HG03565 (cell line): ENCODE measurements around the gene NCK1.

Experiments used
- ATAC-seq: cut with Tn5 transposase; IDR thresholded peaks from one replicate; pipeline ENCODE4 v1.9.1; 2021; ENCODE audit warnings: mild to moderate bottlenecking, moderate library complexity; ENCODE audit not compliant: unreplicated experiment

NCK1 gene

GRCh38 chr3:136906725-136907124 lies 44.7 kb downstream of the NCK1 start:
- ATAC-seq: no peak

- ATAC-seq: no peak
These were observed 46.3 kb downstream of the NCK1 start for GRCh38 chr3:136908297-136908696.

GRCh38 chr3:136909187-136909586 lies 47.2 kb downstream of the NCK1 start:
- no peak for ATAC-seq

GRCh38 chr3:136910697-136911096 lies 48.7 kb downstream of the NCK1 start:
- ATAC-seq: no peak

- no peak for ATAC-seq
These were observed 51.2 kb downstream of the NCK1 start for GRCh38 chr3:136913168-136913567.

GRCh38 chr3:136914739-136915138 lies 52.7 kb downstream of the NCK1 start:
- no peak for ATAC-seq

- ATAC-seq: no peak
These were observed 54.2 kb downstream of the NCK1 start for GRCh38 chr3:136916223-136916622.

- no peak for ATAC-seq
These were observed 58.0 kb downstream of the NCK1 start for GRCh38 chr3:136919799-136920580.

- ATAC-seq: no peak
These were observed 59.0 kb downstream of the NCK1 start for GRCh38 chr3:136920904-136921611.

GRCh38 chr3:136925425-136926190 lies 63.6 kb downstream of the NCK1 start:
- ATAC-seq: no peak

- ATAC-seq: no peak
These were observed 66.2 kb downstream of the NCK1 start for GRCh38 chr3:136928240-136928639.

GRCh38 chr3:136929977-136930670 lies 68.1 kb downstream of the NCK1 start:
- no peak for ATAC-seq

GRCh38 chr3:136931606-136932005 lies 69.6 kb downstream of the NCK1 start:
- no peak for ATAC-seq

- ATAC-seq: no peak
These were observed 70.5 kb downstream of the NCK1 start for GRCh38 chr3:136932523-136932922.

- no peak for ATAC-seq
These were observed 71.2 kb downstream of the NCK1 start for GRCh38 chr3:136932978-136933772.

GRCh38 chr3:136937175-136937574 lies 75.2 kb downstream of the NCK1 start:
- no peak for ATAC-seq

- no peak for ATAC-seq
These were observed 75.8 kb downstream of the NCK1 start for GRCh38 chr3:136937851-136938250.

GRCh38 chr3:136938334-136938733 lies 76.3 kb downstream of the NCK1 start:
- no peak for ATAC-seq

GRCh38 chr3:136939489-136939888 lies 77.5 kb downstream of the NCK1 start:
- ATAC-seq: no peak

GRCh38 chr3:136942803-136943202 lies 80.8 kb downstream of the NCK1 start:
- no peak for ATAC-seq
